ENCODE results near the gene PPY.
"Not testable (repeated sequence)": the region's sequence is repeated elsewhere in the genome, so short reads cannot be mapped to it uniquely, and the experiment has no call there.

Gene PPY

GRCh38 chr17:43901861-43902589, 40.3 kb downstream of the PPY start:
- DNase-seq = no peak

GRCh38 chr17:43900858-43901754, 41.2 kb downstream of the PPY start:
- no peak for DNase-seq

GRCh38 chr17:43900183-43900857, 42.0 kb downstream of the PPY start:
- DNase-seq = peak; percentile 71 to 77

- no peak for DNase-seq
Observed at GRCh38 chr17:43898446-43898845, 43.8 kb downstream of the PPY start.

- no peak for DNase-seq
Observed at GRCh38 chr17:43897831-43898230, 44.4 kb downstream of the PPY start.

- DNase-seq = not testable (repeated sequence)
Observed at GRCh38 chr17:43894494-43894893, 47.8 kb downstream of the PPY start.

DNA sequence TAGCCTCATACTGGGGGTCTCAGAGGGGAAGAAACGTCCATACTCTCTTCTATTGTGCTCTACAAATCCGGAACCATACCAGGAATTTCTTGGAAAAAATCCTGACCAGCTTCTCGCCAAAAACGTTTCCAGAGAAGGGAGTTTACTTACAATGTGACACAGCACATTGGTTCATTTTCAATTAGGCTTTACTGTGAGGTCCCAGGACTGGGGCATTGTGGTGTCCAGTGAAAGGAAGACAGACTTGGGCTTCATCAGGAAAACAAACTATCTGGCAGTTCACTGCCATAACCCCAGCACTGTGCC, 49.7 kb downstream of the PPY start:
- DNase-seq = no peak

GRCh38 chr17:43891851-43892646, 50.2 kb downstream of the PPY start:
- no peak for DNase-seq
